Renal cortical epithelial cell (primary cell): ENCODE results near the gene ATP2C1. TPM values are rescaled to one million over a fixed set of nuclear protein-coding genes. Genes with fewer than 3 reads are reported as not detected.

Source experiments
- DNase-seq: peaks from one replicate; pipeline ENCODE4 v3.0.0-alpha.2; 2011; ENCODE audit warnings: low read depth
- total RNA-seq: library from RNA; depleted of rRNA; stranded (reverse); fragments of >200 nt; gene quantifications from 2 replicates; pipeline ENCODE4 v1.2.3, GENCODE V29; 2014

ATP2C1 gene
- total RNA-seq, 1 donor from 2014 or later = 348 TPM

DNA sequence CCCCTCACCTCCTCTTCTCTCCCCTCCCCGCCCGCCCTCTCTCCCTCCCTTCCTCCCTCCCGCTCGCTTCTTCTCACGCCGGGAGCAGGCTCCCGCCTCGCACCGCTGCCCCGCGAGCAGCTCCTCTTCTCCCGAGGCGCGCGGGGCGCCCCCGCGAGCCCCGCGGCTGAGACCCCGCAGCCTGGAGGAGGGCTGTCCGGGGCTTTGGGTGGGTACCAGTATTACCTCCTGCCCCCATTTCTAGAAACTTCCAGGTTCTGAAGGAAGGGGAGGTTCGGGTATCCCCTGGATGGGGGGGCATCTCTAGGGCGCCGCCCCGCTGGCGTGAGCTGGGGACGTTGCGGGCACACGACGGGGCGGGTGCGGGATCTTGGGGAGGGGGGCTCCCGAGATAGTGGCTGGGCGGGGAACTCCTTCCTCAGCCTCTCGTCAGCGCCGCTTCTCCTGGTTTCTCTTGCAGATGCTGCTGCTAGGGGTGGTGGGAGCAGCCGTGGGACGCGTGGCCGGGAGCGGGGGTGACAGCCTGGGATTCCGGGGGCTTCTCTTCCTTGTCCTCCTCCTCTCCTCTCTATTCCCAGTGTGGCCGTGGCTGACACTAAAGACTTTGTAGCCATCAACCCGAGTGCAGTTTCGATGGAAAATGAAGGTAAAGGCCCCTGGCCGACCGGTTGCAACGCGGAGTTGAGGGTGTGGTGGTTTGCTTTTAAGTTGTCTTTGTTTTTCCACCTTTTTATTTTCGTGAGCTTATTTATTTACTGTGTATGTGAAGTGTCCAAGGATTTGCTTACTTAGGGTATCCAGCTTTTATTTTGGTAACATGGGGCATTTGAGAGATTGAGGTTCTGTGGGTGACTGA is 474 bp downstream of the ATP2C1 start:
- DNase-seq = no peak

DNA sequence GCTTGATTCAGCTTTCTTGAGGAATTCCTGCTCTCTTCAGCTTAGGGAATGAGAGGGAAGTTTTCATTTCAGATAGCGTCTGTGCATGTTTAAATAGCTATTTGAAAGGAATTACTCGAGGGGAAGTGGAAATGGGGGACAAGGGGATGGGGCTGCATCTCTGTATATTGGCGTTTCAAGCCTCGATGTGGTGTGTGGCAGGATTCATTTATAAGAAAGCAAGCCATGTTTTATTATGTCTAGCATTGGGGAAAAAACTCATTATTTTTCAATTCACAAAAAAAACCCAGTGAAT is 1.0 kb downstream of the ATP2C1 start:
- DNase-seq = no peak

GRCh38 chr3:130895690-130896488 is 2.0 kb downstream of the ATP2C1 start:
- no peak for DNase-seq

GRCh38 chr3:130897316-130897715 is 3.4 kb downstream of the ATP2C1 start:
- no peak for DNase-seq

DNA sequence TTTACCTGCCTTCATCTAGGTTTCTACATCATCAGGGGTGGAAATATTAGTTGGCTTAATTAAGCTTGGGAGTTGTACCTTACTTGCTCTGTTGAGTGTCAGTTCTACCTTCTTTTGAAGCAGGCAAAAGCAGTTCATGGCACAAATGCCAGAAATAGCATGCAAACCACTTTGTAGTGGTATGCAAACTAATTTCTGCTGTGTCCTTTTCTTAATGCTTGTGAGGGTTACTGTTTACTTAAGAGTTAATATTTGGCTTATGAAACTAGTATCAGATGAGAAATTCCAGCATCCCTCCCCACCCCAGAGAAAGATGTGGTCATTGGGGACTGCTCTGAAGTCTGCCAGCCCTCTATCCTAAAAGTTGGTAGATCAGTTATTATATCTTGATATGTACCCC is 7.1 kb downstream of the ATP2C1 start:
- peak; percentile 91 for DNase-seq

- DNase-seq = no peak
Observed at GRCh38 chr3:130901463-130902204, 7.8 kb downstream of the ATP2C1 start.

DNA sequence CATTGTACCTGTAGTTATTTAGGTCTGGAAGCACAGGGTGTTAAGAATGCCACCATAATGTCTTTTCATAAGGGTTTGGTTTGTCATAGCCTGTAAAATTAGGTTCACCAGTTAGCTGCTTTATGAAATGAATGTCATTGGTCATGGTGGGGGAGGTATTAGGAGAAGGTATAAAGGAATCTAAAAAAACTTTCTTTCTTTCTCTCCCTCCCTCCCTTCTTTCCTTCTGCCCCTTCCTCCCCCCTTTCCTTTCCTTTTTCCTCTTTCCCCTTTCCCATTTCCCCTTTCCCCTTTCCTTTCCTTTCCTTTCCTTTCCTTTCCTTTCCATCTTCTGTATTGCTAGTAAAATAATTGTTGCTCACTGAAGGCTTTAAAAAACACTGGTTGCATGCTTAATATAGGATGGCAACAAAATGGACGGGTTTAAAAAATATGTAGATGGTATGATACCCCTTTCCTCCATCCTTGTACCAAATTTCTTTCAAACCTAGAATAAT is 9.6 kb downstream of the ATP2C1 start:
- no peak for DNase-seq

GRCh38 chr3:130904491-130904890 is 10.6 kb downstream of the ATP2C1 start:
- no peak for DNase-seq

DNA sequence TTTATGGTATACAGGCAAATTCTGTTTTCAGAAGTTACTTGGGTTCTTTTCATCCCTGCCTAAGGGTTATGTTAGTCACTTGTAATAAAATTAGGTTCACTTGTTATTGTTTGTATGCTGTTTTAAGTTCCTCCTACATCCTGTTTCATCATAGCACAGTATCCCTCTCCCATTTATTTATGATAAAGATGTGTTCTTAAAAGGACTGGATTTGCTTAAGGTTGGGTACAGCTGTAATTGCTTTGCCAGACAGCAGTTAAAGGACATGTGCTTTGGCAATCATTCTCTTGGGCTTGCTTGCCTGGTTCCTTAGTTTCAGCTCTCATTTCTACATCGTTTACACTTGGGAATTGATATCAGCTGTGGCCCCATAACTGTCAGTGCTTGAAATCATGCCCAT is 11.7 kb downstream of the ATP2C1 start:
- peak; percentile 97 for DNase-seq

DNA sequence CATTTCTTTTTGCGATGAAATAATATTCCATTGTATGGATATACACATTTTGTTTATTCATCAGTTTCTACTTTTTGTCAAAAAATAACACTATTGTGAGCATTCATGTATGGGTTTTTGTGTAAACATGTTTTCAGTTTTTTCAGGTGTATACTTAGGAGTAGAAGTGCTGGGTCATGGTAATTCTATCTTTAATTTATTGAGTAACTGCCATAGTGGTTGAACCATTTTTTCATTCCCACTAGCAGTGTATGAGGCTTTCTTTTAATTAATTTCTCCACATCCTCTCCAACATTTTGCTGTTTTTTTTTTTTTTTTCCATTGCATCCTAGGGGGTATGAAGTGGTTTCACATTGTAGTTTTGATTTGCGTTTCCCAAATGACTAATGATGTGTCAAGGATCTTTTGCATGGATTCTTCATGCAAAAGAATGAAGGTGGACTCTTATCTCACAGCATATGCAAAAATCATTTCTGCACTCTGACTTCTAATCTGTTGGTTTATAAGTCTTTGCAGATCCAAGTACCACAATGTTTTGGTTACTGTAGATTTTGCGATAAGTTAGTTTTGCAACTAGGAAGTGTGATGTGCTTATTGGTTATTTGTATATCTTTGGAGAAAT is 12.6 kb downstream of the ATP2C1 start:
- DNase-seq = peak; percentile 44

DNA sequence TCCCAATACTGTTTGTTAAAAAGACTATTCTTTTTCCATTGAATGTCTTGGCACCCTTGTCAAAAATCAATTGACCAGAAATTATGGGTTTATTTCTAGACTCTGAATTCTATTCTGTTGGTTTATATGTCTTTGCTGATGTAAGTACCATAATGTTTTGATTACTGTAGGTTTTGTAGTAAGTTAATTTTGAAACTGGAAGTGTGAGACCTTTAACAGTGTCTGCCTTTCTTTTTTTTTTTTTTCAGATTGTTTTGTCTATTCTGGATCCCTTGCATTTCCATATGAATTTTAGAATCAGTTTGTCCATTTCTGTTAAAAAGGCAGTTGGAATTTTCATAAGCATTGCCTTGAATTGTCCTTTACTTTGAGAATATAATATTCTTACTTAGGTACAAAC is 13.6 kb downstream of the ATP2C1 start:
- DNase-seq = no peak

GRCh38 chr3:130907966-130908365 is 14.1 kb downstream of the ATP2C1 start:
- no peak for DNase-seq

- no peak for DNase-seq
Observed at GRCh38 chr3:130915567-130916292, 21.8 kb downstream of the ATP2C1 start.

DNA sequence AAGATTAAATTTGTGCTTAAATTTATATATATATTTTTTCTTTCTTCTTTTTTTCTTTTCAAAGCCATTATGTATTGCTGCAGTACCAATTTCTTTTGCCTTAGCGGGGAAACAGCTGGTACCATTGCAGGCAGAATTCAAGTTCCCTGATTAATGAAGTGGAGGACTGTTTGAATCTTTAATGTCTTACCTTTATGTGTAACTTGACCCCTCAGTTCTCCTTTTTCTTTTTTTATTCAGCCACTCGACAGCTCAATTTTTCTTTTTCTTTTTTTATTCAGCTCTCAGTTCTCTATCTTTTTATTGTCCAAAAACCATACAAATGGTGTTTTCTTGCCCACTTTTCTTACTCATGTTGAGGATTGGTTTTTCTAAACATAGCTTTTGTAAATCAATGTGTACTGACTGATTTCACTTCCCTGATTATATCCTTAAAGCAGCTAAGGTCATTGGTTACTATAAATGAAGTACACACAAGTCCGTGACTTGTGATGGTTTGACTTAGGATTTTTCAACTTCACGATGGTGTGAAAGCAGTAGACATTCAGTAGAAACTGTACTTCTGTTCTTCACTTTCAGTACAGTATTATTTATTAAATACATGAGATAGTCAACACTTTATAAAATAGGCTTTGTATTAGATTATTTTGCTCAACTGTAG is 22.8 kb downstream of the ATP2C1 start:
- DNase-seq = no peak

- DNase-seq = no peak
Observed at GRCh38 chr3:130918328-130918727, 24.4 kb downstream of the ATP2C1 start.

DNA sequence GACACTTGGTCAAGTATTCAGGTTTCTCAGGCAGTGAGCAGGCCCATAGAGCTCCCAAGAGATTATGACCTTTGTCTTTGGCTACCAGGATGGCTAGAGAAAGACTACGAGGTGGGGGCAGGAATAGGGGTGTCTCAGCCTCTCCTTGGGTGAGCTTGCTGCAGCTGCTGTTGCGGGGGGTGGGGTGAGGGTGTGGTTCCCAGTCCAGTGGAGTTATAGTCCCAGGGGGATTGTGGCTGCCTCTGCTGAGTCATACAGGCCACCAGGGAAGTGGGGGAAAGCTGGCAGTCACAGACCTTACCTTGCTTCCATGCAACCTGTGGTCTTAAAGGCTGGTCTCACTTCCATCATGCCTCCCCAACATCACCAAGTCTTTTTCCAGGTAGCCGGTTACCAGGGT is 31.7 kb downstream of the ATP2C1 start:
- DNase-seq = no peak

GRCh38 chr3:130926504-130926903 is 32.6 kb downstream of the ATP2C1 start:
- DNase-seq = no peak

DNA sequence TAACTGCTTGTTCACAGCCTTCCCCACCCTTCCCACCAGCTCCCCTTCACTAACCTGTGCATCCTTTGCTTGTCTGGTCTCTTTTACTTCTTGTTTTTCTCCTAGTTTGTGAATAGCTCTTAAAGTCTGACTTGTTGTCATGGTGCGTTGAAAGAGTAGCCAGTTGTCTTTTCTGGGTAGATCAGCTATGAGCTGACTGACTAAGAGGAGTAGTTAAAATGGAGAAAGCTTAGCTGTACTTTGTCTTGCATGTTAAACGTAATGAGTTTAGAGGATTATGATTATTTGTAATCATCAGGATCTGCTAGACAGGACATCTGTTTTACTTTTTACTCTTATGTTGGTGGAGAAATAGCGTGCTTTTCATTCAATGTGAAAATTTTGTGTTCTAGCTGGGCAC is 35.9 kb downstream of the ATP2C1 start:
- no peak for DNase-seq

DNA sequence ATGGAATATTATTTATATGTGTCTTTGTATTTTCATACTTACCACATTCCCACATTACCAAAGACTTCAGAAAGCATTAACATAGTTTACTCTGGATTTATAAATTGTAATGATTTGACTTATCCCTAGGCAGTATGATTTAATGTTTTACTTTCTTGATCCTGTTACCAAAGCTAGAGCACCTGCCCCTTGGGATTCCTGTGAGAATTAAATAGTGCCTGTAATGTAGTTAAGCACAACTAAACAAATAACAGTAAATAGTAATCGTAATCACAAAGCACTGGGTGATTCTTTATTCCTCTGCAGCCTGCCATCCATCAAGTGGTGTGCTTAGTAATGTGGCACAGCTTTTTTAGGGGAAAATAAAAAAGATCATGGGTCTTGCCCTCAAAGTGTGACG is 39.1 kb downstream of the ATP2C1 start:
- peak; percentile 79 for DNase-seq

- DNase-seq = peak; percentile 16
Observed at GRCh38 chr3:130933801-130934345, 40.0 kb downstream of the ATP2C1 start.
